ENCODE data around the gene SMIM12.

Gene SMIM12

GRCh38 chr1:34871443-34872132 is 12.0 kb upstream of the SMIM12 start:
- no peak for DNase-seq

DNA sequence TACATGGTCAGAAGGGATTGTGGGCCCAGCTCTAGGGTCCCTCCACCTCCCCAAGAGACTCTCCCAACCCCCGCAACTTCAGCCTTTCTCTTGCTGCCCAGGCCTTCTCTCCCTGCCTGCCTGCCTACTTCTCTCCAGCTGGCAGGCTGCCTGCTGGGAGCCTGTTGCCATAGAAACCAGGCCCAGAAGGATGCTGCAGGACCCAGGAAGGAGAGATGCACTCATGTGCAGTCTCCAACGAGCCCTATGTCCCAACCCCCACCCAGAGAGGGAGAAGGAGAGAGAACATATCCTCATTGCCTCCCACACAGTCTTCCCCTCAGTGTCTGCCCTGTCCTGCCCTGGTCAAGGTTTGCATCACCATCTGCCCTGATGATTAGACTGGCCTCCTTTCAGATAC is 10.8 kb upstream of the SMIM12 start:
- DNase-seq = no peak

DNA sequence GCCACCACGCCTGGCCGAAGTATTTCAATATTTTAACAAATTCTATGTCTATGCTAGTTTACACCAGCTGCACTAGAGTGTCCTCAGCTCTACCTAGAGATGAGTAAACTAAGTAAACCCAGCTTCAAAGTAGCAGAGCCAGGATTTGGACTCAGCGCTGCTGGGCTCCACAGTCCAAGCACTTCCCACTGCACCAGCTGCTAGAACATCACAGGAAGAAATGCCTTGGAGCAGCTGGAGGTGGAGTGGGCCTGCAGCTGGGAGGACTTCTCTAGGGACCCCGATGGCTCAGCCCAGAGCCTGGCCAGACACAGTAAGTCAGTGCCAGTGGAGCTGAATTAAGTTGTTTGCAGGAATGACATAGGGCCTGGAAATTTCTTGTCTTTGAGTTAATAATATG is 10.2 kb upstream of the SMIM12 start:
- no peak for DNase-seq

DNA sequence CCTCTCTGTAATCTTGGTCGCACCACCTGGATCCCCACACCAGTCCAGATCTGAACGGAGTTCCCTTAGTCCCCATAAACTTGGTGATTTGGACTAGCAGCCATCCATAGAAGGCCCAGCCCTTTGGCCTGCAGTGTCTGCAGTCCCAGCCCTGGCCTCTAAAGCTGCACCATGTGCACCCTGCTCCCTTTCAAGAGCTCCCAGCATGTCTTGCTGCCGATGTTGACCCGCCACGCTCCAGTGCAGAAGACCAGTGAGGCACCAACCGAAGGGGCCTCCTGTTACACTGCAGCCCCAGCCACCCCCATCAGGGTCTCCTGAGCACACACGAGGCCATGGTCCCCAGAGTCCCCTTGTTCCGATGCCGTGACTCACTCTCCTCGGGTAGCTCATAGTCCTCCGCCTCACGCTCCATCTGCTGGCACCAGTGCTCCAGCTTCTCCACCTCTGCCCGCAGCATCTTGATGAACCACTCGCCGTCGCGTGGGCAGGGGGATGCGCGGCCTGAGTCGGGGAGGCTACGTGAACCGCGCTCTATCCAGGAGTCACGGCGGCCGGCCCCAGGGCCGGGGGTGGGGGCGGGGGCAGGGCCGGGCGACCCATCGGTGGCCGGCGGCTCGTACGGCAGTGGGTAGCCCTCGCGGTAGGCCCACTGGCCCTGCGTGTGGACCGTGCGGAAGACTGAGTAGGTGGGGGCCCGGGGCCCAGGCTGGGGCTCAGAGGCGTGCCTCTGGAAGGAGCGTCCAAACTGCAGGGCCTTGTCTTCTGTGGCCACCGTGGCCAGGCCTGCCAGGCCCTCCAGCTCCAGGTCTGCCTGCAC is 8.9 kb upstream of the SMIM12 start:
- no peak for DNase-seq

GRCh38 chr1:34867415-34867814 is 7.9 kb upstream of the SMIM12 start:
- DNase-seq = no peak

DNA sequence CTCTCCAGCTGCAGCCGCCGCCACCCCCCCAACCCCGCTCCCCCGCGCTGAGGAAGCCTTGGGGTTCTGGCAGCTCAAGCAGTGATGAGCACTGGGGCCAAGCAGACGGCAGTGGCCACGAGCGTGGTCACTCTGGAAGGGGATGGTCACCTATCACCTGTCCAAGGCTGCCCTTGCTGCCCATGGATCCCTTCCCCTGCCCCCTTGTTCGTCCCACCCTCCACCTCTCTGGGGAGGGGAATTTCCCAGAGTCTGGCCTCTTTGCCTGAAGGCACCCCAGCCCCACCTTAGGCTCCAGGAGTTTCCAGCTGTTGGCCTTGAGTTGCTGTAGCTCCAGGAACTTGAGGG is 7.2 kb upstream of the SMIM12 start:
- DNase-seq = no peak

- DNase-seq = no peak
Measured at GRCh38 chr1:34865981-34866761, 6.6 kb upstream of the SMIM12 start.

GRCh38 chr1:34865573-34865972 is 6.0 kb upstream of the SMIM12 start:
- no peak for DNase-seq

DNA sequence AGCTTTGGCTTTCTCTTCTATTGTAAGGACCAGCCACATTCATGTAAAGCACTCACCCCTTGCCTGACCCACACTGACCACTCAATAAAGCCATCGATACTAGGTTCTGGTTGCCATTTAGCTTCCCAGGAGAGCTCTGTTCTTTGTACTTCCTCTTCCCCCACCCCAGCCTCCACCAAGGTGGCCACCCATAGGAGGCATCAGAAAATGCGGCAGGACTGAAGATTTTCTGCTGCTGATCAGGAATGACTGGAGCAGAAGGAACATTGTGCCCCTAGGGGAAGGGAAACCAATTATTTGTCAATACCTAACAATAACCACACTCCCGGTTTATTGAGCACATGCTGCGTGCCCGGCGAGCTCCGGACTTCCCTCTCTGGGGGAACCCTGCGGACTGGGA is 5.2 kb upstream of the SMIM12 start:
- DNase-seq = no peak

- no peak for DNase-seq
Measured at GRCh38 chr1:34863501-34863900, 4.0 kb upstream of the SMIM12 start.

- no peak for DNase-seq
Measured at GRCh38 chr1:34858901-34859445, 576 bp downstream of the SMIM12 start.

GRCh38 chr1:34856697-34857096 is 2.9 kb downstream of the SMIM12 start:
- DNase-seq = no peak

- DNase-seq = peak; percentile 82
Measured at GRCh38 chr1:34852677-34853217, 6.8 kb downstream of the SMIM12 start.

DNA sequence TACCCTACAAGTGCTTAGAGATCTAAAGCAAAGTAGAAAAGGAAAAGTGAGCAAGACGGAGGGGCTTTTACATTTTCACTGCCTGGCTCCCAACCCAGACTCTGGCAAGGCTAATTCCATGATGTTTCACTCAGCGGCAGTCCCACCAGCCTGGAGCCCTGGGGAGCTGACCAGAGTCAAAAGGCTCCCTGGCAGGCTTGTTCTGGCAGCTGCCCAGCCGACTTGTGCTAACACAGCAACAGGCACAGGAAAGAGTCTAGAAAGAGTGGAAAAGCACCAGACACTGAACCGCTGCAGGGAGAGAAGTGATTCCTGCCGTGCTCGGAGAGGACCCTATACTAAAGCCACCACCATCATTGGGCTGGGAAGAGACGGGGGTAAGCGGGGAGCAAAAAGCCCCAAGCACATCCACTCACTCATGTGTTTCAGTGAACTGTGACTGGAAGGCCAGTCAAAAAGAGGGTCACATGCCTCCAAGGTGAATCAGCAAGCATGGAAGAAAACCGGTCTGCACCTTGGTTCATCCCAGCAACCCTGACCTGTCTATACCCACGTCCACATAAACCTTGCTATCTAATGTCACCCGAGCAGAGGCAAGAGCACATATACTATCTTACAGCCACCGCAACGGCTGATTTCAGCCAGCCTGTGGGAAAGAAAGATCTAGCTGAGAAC is 8.0 kb downstream of the SMIM12 start:
- no peak for DNase-seq

DNA sequence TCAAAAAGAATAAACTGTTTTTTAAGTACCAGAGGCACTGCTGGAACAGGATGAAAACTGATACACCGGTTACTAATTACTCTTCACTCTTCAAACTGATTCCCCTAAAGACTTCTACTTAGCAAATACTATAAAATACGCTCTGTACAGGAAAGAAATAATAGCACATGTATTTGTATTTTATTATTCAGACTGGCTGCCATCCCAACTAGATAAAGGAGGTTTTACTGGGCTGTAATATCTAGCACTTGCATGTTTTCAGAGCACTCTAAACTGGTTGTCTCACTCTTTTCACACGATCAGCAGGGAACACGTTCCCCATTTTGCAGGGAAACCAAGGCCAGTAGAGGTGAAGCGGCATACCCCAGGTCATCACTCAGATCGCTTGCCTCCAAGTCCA is 9.2 kb downstream of the SMIM12 start:
- DNase-seq = no peak

DNA sequence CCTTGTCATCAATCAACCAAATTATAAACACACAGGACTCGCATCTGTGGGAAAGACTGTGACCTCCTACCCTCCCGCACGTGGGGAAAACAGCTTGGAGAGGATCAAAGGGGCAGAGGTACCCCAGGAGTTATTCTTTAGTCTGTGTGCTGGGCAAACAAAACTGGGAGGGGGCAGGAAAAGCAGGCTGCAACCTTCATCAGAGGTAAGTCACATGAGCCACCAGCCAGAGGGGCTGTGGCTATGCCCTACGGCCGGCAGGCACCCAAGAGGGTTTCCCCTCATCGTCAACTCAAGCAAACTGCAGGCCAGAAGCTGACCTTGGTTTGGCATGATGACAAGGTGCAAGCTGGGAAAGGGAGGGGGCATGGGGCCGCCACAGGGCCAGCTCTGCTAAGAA is 12.5 kb downstream of the SMIM12 start:
- no peak for DNase-seq

- DNase-seq = no peak
Measured at GRCh38 chr1:34846265-34846664, 13.3 kb downstream of the SMIM12 start.

GRCh38 chr1:34845131-34845901 is 14.2 kb downstream of the SMIM12 start:
- no peak for DNase-seq

- DNase-seq = no peak
Measured at GRCh38 chr1:34844252-34844634, 15.3 kb downstream of the SMIM12 start.

DNA sequence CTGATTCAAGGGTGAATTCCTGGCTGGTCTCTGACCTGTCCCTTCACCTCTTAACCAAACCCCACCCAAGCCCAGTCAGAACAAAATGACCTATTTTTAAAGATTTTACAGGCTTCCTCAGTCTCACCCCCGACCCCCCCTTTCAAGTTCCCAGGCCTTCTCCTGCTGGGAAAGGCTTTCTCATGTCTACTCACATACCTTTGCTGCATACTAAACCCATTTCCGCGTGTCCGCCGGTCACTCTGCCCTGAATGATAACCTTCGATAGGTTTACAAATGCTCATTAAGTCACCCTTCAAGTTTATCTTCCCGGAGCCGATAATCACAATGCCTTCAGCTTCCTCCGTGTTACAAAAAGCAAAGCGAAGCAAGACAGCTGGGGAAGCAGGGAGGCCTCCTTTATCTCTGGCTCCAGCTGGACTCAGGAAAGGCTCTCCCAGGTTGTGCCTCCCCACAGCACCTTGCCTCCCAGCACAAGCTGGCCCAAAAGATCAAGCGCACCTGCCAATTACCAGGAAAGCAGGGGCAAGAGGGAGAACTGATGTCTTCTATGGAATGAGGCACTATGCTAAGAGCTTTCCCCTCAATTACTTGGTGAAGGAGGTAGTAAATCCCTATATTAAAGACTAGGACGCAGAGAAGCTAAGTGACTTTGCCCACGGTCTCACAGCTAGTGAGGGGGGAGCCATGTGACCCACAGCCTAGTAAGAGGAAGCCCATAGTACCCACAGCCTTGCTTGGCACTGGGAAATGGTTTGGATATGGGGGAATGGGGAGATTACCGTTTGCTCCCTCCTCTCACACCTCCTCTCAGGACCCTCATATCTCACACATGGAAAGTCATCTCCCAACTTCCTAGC is 15.9 kb downstream of the SMIM12 start:
- no peak for DNase-seq

DNA sequence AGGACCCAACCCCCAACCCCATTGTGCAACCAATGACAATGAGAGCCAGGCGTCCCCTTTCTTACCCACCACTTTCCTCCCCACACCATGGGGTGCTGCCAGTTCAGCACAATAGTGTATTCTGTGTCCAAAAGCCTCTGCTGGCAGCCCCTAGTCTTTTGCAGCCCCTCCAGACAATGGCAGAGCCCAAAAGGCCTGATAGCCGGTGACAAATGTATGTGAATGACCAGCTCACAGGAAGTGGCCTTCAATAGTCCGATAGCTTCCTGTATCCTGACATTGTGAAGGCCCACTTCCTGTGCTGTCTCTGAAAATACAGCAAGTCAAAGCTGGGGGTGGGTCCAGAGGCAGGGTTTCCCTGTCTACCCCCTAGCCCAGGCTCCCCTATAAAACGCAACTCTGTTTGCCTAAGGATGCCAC is 16.6 kb downstream of the SMIM12 start:
- no peak for DNase-seq

Measured in NCI-H2029 treated with DMSO at 0.1 percent for 48 hours (cell line).